Endothelial cell of umbilical vein (primary cell): ENCODE data around the gene DMTF1. TPM values are rescaled to one million over a fixed set of nuclear protein-coding genes. Genes with fewer than 3 reads are reported as not detected.

ENCODE experiments used
- BruUV-seq: library from RNA; stranded (reverse); fragments of 400-500 nt; replicated peaks from 2 replicates; lab custom pipeline; 2021; lab: Mats Ljungman, UMichigan
- CTCF ChIA-PET: fragments of 300-600, 350-600 bp; sonication (Branson Sonifier 250); formaldehyde crosslinking; loops from one replicate; lab custom pipeline; 2021; ENCODE audit warnings: antibody characterized with exemption, inconsistent platforms; lab: Charles Lee
- POLR2A ChIA-PET: fragments of 300-600, 350-600 bp; sonication (Branson Sonifier 250); formaldehyde crosslinking; loops from one replicate; lab custom pipeline; 2021; ENCODE audit warnings: antibody characterized with exemption, inconsistent platforms; lab: Charles Lee
- DNase-seq: peaks from one replicate; pipeline ENCODE4 v3.0.0-alpha.2; 2011; ENCODE audit warnings: low read depth, low spot score
- FAIRE-seq: peaks from 2 replicates; lab custom pipeline; 2011; peaks lifted over from hg19 to GRCh38; lab: Jason Lieb, UNC
- H2AFZ ChIP-seq: 2 replicates; pipeline ENCODE4 v1.6.0; 2012; ENCODE audit warnings: low read depth, low read length, control low read depth, inconsistent platforms
- H3K27ac ChIP-seq: 2 replicates; pipeline ENCODE4 v1.5.1; 2011; ENCODE audit warnings: low read depth, mild to moderate bottlenecking, control low read depth, low read length, moderate library complexity; ENCODE audit not compliant: insufficient read depth
- H3K27me3 ChIP-seq, 2 experiments: 2 replicates each; pipeline versions ENCODE4 v1.6.0 to v1.6.1; 2011; ENCODE audit warnings: low read length in 2 of 2, mixed read lengths in 1 of 2; ENCODE audit not compliant: control insufficient read depth in 2 of 2, insufficient read depth in 2 of 2
- H3K36me3 ChIP-seq, 2 experiments: 2 replicates in 1 of 2; 3 replicates in 1 of 2; pipeline ENCODE4 v1.5.1; 2011; ENCODE audit warnings: low read length in 2 of 2, mild to moderate bottlenecking in 1 of 2, moderate library complexity in 1 of 2; ENCODE audit not compliant: control insufficient read depth in 2 of 2, insufficient read depth in 2 of 2; ENCODE audit errors: extremely low read depth in 1 of 2
- H3K4me1 ChIP-seq: 3 replicates; pipeline ENCODE4 v1.5.1; 2011; ENCODE audit warnings: mild to moderate bottlenecking, low read length; ENCODE audit not compliant: control insufficient read depth, insufficient read depth; ENCODE audit errors: extremely low read depth
- H3K4me2 ChIP-seq: 2 replicates; pipeline ENCODE4 v1.6.1; 2011; ENCODE audit warnings: low read length, control low read depth, mixed read lengths; ENCODE audit not compliant: insufficient read depth
- H3K4me3 ChIP-seq, 3 experiments: fragments of 200-600 bp in 1 of 3; sonication (generic), shearing (Covaris generic) in 1 of 3; replicated peaks in 1 of 3; 2 replicates each; pipeline ENCODE4 v1.5.1; 2011 to 2016; ENCODE audit warnings: control low read depth in 3 of 3, low read length in 3 of 3, mild to moderate bottlenecking in 2 of 3, inconsistent platforms in 1 of 3, low read depth in 1 of 3, moderate library complexity in 1 of 3; ENCODE audit not compliant: insufficient read depth in 1 of 3
- H3K79me2 ChIP-seq: 2 replicates; pipeline ENCODE4 v1.6.0; 2012; ENCODE audit warnings: low read length, inconsistent platforms; ENCODE audit not compliant: control insufficient read depth, insufficient read depth
- H3K9ac ChIP-seq: replicated peaks from 2 replicates; pipeline ENCODE3; 2011; ENCODE audit warnings: low read length, control low read depth; ENCODE audit not compliant: insufficient read depth; ENCODE audit errors: extremely low read depth
- H3K9me1 ChIP-seq: replicated peaks from 3 replicates; pipeline ENCODE4 v1.6.0; 2011; ENCODE audit warnings: mild to moderate bottlenecking, low read length; ENCODE audit not compliant: control insufficient read depth, insufficient read depth; ENCODE audit errors: extremely low read depth
- H3K9me3 ChIP-seq: replicated peaks from 2 replicates; pipeline ENCODE4 v1.5.1; 2012; ENCODE audit warnings: low read length, inconsistent platforms; ENCODE audit not compliant: control insufficient read depth, insufficient read depth
- H4K20me1 ChIP-seq: replicated peaks from 2 replicates; pipeline ENCODE3; 2011; ENCODE audit warnings: mild to moderate bottlenecking, low read length; ENCODE audit not compliant: control insufficient read depth, insufficient read depth; ENCODE audit errors: extremely low read depth
- EZH2 ChIP-seq: IDR thresholded peaks from 2 replicates; pipeline ENCODE4 v1.6.1; 2012; ENCODE audit warnings: borderline replicate concordance, low read depth, mild to moderate bottlenecking, moderate library complexity, low read length, inconsistent platforms; ENCODE audit not compliant: severe bottlenecking
- FOS ChIP-seq: IDR thresholded peaks from 2 replicates; pipeline ENCODE4 v1.6.1; 2011; ENCODE audit warnings: mild to moderate bottlenecking, low read length, moderate library complexity, borderline replicate concordance; ENCODE audit not compliant: insufficient read depth
- GATA2 ChIP-seq: IDR thresholded peaks from 2 replicates; pipeline ENCODE4 v1.7.0; 2011; ENCODE audit warnings: low read depth, mild to moderate bottlenecking, moderate library complexity, mixed read lengths, low read length; ENCODE audit not compliant: insufficient read length, insufficient read depth
- JUN ChIP-seq: IDR thresholded peaks from 2 replicates; pipeline ENCODE4 v1.6.1; 2011; ENCODE audit warnings: borderline replicate concordance, low read depth; ENCODE audit not compliant: insufficient read length, insufficient read depth
- MAX ChIP-seq: IDR thresholded peaks from 2 replicates; pipeline ENCODE4 v1.6.1; 2011; ENCODE audit not compliant: insufficient read depth, insufficient read length
- MYC ChIP-seq: IDR thresholded peaks from one replicate; pipeline ENCODE4 v1.6.1; 2011; ENCODE audit warnings: mild to moderate bottlenecking, low read depth, low read length
- POLR2A ChIP-seq: IDR thresholded peaks from 2 replicates; pipeline ENCODE4 v1.6.1; 2012; ENCODE audit warnings: low read depth, mild to moderate bottlenecking, control low read depth, low read length
- POLR2AphosphoS5 ChIP-seq: IDR thresholded peaks from 2 replicates; pipeline ENCODE4 v1.6.1; 2012; ENCODE audit warnings: low read depth, mild to moderate bottlenecking, control low read depth, low read length, moderate library complexity; ENCODE audit not compliant: insufficient read depth
- dilution Hi-C: fragments of 300-500 bp; cut with MboI; formaldehyde crosslinking; loops from one replicate; pipeline ENCODE4 v1.15.0; 2019; ENCODE audit warnings: low sequenced_read_pairs; ENCODE audit not compliant: extremely low pct_ligation_motif_present
- intact Hi-C: fragments of 100-400 bp; cut with micrococcal nuclease; formaldehyde crosslinking; loops from one replicate; pipeline ENCODE4 v1.10.0; 2022
- polyA plus RNA-seq, 4 experiments: library from polyadenylated mRNA; depleted of rRNA in 3 of 4; stranded (reverse) in 3 of 4; unstranded in 1 of 4; fragments of >200 nt; gene quantifications; 2 replicates each; pipeline versions ENCODE4 v1.2.1 to v1.2.3, GENCODE V29; 2011 to 2012; ENCODE audit warnings: missing spikeins in 1 of 4
- total RNA-seq: library from RNA; stranded (reverse); gene quantifications from 2 replicates; pipeline ENCODE4 v1.2.3, GENCODE V29; 2021
- TF ChIP-seq, protein P1 (sequence below), 2 donors: IDR thresholded peaks; 1 replicate in 1 of 2; 2 replicates in 1 of 2; pipeline ENCODE4 v1.5.1; 2011; ENCODE audit warnings: low read length in 2 of 2, mild to moderate bottlenecking in 2 of 2, moderate library complexity in 2 of 2, control low read depth in 1 of 2, inconsistent platforms in 1 of 2, low read depth in 1 of 2; ENCODE audit not compliant: insufficient read depth in 1 of 2; ENCODE audit errors: extremely low read depth in 1 of 2

The DMTF1 gene
- total and polyA plus RNA-seq, 2 donors (not counting 3 experiments of a cell fraction or from before 2014, with no cell fraction given), result 78.5 to 100.0 TPM

GRCh38 chr7:87111877-87112276 is 40.4 kb upstream of the DMTF1 start:
- Histone ChIP-seq H3K9me1 (no peaks in the 10 kb centered on the region), H3K27ac (no peak overlapping the region), H3K27me3 (peaks cover 4 to 12% of the 10 kb centered on the region in 2 experiments), H3K4me3 (no peak overlapping the region), H3K4me1 (no peaks in the 10 kb centered on the region), H3K4me2 (no peak overlapping the region), H3K36me3 (no peaks in the 10 kb centered on the region), H4K20me1 (no peaks in the 10 kb centered on the region), H3K9ac (no peak overlapping the region), H3K9me3 (no peaks in the 10 kb centered on the region), H2AFZ (no peak overlapping the region), H3K79me2 (no peaks in the 10 kb centered on the region)
- TF ChIP-seq POLR2A (no peak), JUN (no peak), FOS (no peak), GATA2 (no peak), MYC (no peak), POLR2AphosphoS5 (no peak), EZH2 (no peak), MAX (no peak)
- TF ChIP-seq, protein P1, sequence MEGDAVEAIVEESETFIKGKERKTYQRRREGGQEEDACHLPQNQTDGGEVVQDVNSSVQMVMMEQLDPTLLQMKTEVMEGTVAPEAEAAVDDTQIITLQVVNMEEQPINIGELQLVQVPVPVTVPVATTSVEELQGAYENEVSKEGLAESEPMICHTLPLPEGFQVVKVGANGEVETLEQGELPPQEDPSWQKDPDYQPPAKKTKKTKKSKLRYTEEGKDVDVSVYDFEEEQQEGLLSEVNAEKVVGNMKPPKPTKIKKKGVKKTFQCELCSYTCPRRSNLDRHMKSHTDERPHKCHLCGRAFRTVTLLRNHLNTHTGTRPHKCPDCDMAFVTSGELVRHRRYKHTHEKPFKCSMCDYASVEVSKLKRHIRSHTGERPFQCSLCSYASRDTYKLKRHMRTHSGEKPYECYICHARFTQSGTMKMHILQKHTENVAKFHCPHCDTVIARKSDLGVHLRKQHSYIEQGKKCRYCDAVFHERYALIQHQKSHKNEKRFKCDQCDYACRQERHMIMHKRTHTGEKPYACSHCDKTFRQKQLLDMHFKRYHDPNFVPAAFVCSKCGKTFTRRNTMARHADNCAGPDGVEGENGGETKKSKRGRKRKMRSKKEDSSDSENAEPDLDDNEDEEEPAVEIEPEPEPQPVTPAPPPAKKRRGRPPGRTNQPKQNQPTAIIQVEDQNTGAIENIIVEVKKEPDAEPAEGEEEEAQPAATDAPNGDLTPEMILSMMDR (IDR thresholded peaks at IDR 0.05; ENCODE audit: extremely low read depth in 1 of 2, insufficient read depth in 1 of 2, low read depth in 1 of 2, low read length in 2 of 2), result no peak
- FAIRE-seq (no peak), DNase-seq (no peak)
- ChIA-PET POLR2A (no interaction called here), CTCF (no interaction called here)
- intact Hi-C loops (no loop called here), dilution Hi-C loops (no loop called here)
- BruUV-seq, result no TSS peak
